ENCODE data around the gene SLC28A3.

The SLC28A3 gene

DNA sequence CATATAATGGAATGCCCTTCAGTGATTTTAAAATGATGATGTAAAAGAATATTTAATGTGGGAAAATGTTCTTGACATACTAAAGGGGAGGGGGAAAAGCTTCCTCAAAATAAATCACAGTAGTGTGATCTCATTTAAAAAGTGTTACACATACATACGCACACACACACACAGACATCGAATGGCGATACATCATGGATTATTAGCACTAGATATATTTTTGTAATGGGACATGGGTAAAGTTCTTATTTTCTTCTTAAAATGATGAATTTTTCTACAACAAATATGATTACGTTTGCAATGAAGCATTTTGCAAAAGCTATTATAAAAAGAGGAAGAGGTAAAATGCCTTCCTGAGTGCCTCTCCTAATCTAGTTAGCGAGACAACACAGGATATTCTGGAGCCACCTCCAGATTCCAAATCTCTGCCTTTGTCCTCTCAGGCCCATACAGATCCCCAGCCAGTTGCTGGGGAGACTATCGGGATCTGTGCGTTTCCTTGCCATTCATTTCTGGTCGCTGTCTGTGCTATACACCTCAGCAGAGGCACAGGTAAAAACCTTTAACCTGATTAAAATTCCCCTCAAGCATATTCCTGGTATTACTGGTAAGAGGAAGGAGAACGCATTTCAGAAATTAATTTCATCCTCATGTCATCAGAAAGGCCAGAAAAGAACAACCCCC lies 69.6 kb downstream of the SLC28A3 start:
- no peak for DNase-seq (ENCODE audit: low spot score)
- no peaks in the 10 kb centered on the region for H3K36me3 Mint-ChIP-seq (ENCODE audit: low read depth)
- H3K4me1 Mint-ChIP-seq (ENCODE audit: low read depth), result peaks cover 23% of the 10 kb centered on the region
- H3K4me3 Mint-ChIP-seq, result peak overlapping the region; percentile 83
- H3K27ac Mint-ChIP-seq, result no peak overlapping the region
- no peaks in the 10 kb centered on the region for H3K9me3 Mint-ChIP-seq
- peaks cover 15% of the 10 kb centered on the region for H3K27me3 Mint-ChIP-seq (ENCODE audit: low read depth)

DNA sequence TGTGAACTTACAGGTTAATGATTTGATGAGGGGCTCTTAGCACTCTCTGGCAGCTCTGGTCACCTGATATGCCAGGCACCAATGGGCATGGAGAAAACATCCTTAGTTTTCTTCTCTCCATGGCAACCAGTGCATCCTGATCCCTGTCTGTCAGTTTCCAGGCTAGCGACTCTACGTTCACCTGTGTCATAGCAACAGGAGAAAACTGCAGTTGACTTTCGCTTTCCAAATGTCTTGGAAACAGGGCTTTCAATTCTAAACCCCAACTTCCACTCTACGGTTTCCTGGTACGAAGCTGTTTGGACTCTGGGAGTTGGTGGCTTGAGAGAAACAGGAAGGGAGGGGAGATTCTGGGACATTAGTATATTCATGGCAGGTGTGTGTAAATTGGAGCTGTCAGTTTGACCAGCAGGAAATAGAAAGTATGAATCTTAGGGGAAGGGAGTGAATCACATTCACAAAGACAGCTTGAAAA lies 74.4 kb downstream of the SLC28A3 start:
- Mint-ChIP-seq H3K27me3 (ENCODE audit: low read depth) (no peaks in the 10 kb centered on the region), H3K36me3 (ENCODE audit: low read depth) (no peaks in the 10 kb centered on the region), H3K4me3 (peak overlapping the region; percentile 73), H3K9me3 (no peaks in the 10 kb centered on the region), H3K27ac (peak overlapping the region; percentile 52), H3K4me1 (ENCODE audit: low read depth) (peaks cover 20% of the 10 kb centered on the region)
- DNase-seq (ENCODE audit: low spot score), result peak; percentile 9

GRCh38 chr9:84264307-84265029 lies 76.1 kb downstream of the SLC28A3 start:
- Mint-ChIP-seq H3K9me3 (no peaks in the 10 kb centered on the region), H3K27ac (no peak overlapping the region), H3K27me3 (ENCODE audit: low read depth) (peaks cover 5% of the 10 kb centered on the region), H3K4me3 (no peak overlapping the region), H3K4me1 (ENCODE audit: low read depth) (peaks cover 18% of the 10 kb centered on the region), H3K36me3 (ENCODE audit: low read depth) (no peaks in the 10 kb centered on the region)
- no peak for DNase-seq (ENCODE audit: low spot score)

DNA sequence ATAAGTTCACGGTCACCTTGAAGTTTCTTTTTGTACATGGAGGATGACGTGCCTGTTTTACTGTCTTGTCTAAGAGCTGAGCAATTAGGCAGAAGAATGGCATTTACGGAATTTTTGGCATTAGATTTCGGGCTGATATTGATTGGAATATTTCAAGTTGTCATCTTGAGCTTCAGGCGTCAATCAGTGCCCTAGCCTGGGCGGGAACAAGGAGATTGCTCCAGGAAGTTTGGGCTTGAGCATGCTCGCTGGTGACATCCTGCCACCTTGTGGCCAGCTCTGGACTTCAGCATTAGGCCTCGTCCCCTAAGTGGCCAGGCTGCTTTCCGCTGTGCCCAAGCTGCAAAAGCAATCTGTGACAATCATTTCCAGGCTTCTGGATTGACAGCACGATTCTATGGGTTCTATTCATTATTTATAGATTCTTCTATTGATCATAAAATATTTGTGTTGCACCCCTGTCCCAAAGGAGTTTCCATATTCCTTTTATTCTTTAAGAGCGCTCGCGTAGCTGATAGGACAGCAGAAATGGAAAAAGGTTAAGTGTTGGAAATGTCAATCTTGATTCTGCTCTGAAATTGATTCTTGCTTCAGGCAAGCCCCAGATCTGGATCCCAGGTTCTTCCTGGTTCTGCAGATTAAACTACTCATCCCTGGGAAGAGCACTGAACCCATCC lies 79.3 kb downstream of the SLC28A3 start:
- Mint-ChIP-seq H3K4me3 (no peak overlapping the region), H3K27me3 (ENCODE audit: low read depth) (peaks cover 11% of the 10 kb centered on the region), H3K4me1 (ENCODE audit: low read depth) (peaks cover 11% of the 10 kb centered on the region), H3K9me3 (no peaks in the 10 kb centered on the region), H3K36me3 (ENCODE audit: low read depth) (no peaks in the 10 kb centered on the region), H3K27ac (no peak overlapping the region)
- DNase-seq (ENCODE audit: low spot score), result peak; percentile 33

DNA sequence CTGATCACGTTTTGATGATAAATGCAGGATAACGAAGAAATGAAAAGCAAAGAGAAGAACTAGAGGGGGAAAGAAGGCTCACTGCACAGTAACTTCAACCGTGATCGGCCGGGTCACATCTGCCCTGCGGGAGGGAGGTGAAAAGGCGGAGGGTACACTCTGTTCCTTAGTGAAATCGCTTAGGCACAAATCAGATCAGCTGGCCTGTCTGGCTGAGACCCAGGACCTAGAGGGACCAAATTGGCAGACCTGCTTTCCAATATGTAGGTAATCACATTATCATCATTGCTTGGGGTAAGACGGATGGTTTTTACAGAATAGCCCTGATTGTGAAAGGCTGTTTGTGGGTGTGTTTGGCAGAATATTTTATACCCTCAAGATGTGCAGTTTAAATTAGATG lies 82.2 kb downstream of the SLC28A3 start:
- DNase-seq (ENCODE audit: low spot score), result no peak
- peaks cover 16% of the 10 kb centered on the region for H3K27me3 Mint-ChIP-seq (ENCODE audit: low read depth)
- H3K9me3 Mint-ChIP-seq, result no peaks in the 10 kb centered on the region
- no peak overlapping the region for H3K27ac Mint-ChIP-seq
- H3K36me3 Mint-ChIP-seq (ENCODE audit: low read depth), result no peaks in the 10 kb centered on the region
- H3K4me3 Mint-ChIP-seq, result no peak overlapping the region
- peaks cover 3% of the 10 kb centered on the region for H3K4me1 Mint-ChIP-seq (ENCODE audit: low read depth)

DNA sequence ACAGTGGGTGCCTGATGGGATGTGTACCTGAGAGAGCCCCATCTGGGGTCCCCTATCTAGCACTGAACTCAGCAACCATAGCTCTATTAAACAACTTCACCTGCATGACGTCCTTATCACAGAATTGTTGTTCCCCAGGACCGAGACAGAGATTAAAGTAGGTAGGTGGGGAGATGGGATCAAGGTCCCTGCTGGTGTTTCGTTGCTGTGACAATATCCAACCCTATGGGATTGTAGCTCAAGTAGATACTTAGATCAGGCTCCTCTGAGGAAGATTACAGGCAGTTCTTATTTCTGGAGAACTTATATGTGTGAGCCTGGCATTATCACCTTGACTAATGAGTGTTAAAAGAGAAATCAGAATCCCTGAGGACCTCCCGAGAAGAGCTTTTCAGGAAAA lies 84.9 kb downstream of the SLC28A3 start:
- H3K9me3 Mint-ChIP-seq, result no peaks in the 10 kb centered on the region
- no peak overlapping the region for H3K27ac Mint-ChIP-seq
- H3K27me3 Mint-ChIP-seq (ENCODE audit: low read depth), result peaks cover 19% of the 10 kb centered on the region
- H3K36me3 Mint-ChIP-seq (ENCODE audit: low read depth), result no peaks in the 10 kb centered on the region
- DNase-seq (ENCODE audit: low spot score), result no peak
- no peak overlapping the region for H3K4me3 Mint-ChIP-seq
- H3K4me1 Mint-ChIP-seq (ENCODE audit: low read depth), result no peaks in the 10 kb centered on the region

- no peak for DNase-seq (ENCODE audit: low spot score)
- Mint-ChIP-seq H3K9me3 (no peaks in the 10 kb centered on the region), H3K4me3 (no peak overlapping the region), H3K27ac (no peak overlapping the region), H3K36me3 (ENCODE audit: low read depth) (no peaks in the 10 kb centered on the region), H3K4me1 (ENCODE audit: low read depth) (no peaks in the 10 kb centered on the region), H3K27me3 (ENCODE audit: low read depth) (peaks cover 19% of the 10 kb centered on the region)
Measured at GRCh38 chr9:84254972-84255371, 85.6 kb downstream of the SLC28A3 start.

GRCh38 chr9:84251921-84252320 lies 88.6 kb downstream of the SLC28A3 start:
- peaks cover 11% of the 10 kb centered on the region for H3K27me3 Mint-ChIP-seq (ENCODE audit: low read depth)
- no peaks in the 10 kb centered on the region for H3K4me1 Mint-ChIP-seq (ENCODE audit: low read depth)
- H3K36me3 Mint-ChIP-seq (ENCODE audit: low read depth), result no peaks in the 10 kb centered on the region
- no peak overlapping the region for H3K27ac Mint-ChIP-seq
- no peak overlapping the region for H3K4me3 Mint-ChIP-seq
- no peaks in the 10 kb centered on the region for H3K9me3 Mint-ChIP-seq
- DNase-seq (ENCODE audit: low spot score), result no peak

DNA sequence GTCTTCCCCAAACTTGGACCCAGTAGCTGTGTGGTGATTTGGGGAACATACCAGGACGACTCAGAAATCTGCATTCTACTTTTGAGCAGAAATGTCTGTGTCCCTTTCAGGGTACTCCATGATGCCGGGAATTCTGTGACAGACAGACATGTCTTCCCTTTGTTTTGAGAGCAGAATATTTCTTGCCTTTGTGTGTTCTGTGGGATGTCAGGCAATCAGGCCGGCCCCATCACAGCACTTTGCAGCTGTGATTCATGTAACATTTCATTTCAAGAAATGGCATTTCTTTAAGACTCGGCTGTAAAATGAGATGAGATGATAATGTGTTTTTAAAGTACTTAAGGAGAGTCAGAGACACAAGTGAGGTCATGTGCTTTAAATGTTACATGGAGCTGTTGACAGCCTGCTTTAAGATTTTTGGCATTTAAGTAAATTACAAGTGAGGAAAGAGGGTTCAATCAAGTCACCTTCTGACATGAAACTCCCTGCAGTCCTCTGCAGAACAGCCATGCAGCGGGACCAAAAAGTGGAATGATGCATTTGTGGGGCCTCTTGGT lies 98.7 kb downstream of the SLC28A3 start:
- Mint-ChIP-seq H3K36me3 (ENCODE audit: low read depth) (no peaks in the 10 kb centered on the region), H3K27ac (no peak overlapping the region), H3K9me3 (peaks cover 11% of the 10 kb centered on the region), H3K27me3 (ENCODE audit: low read depth) (peaks cover 12% of the 10 kb centered on the region), H3K4me3 (no peak overlapping the region), H3K4me1 (ENCODE audit: low read depth) (no peaks in the 10 kb centered on the region)
- no peak for DNase-seq (ENCODE audit: low spot score)

DNA sequence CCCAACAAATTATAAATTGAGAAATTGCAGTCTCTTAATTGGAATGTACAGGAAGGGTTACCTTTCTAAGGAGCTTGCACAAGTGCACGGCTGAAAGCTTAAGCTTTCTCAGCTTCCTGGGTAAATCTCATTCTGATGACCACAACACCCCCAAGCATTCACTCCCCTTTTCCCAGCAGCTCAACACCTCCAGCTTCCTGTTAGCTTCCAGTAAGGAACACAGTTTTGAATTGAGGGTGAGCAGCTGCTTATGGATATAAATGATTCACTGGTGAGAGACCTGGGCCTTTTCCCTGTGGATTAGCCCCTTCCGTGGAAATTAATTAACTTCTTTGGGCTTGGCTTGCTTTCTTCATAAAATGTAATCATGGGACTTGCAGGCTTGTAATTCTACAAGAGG lies 101.2 kb downstream of the SLC28A3 start:
- H3K4me1 Mint-ChIP-seq (ENCODE audit: low read depth), result no peaks in the 10 kb centered on the region
- DNase-seq (ENCODE audit: low spot score), result no peak
- no peaks in the 10 kb centered on the region for H3K36me3 Mint-ChIP-seq (ENCODE audit: low read depth)
- H3K27me3 Mint-ChIP-seq (ENCODE audit: low read depth), result peaks cover 8% of the 10 kb centered on the region
- H3K4me3 Mint-ChIP-seq, result no peak overlapping the region
- no peak overlapping the region for H3K27ac Mint-ChIP-seq
- H3K9me3 Mint-ChIP-seq, result peaks cover 11% of the 10 kb centered on the region

DNA sequence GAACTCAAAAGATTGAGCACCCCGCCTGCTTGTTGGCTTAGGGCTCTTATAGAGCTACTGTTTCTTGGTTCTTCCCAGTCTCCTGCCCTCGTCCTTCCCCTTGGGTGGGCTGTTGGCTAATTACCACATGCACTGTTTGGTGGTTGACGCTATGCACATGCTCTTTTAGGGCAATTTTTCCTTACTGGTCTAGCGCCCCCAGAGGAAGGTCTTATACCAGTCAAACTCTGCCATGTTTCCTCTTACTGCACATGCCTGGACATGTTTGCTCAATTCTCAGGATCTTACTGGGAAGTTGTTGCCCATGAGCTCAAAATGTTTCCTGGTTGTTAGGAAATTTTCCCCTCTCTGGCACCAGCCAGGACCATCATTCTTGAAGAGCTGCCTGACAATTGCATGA lies 101.9 kb downstream of the SLC28A3 start:
- Mint-ChIP-seq H3K27me3 (ENCODE audit: low read depth) (peaks cover 3% of the 10 kb centered on the region), H3K27ac (no peak overlapping the region), H3K4me3 (no peak overlapping the region), H3K4me1 (ENCODE audit: low read depth) (no peaks in the 10 kb centered on the region), H3K9me3 (peaks cover 11% of the 10 kb centered on the region), H3K36me3 (ENCODE audit: low read depth) (no peaks in the 10 kb centered on the region)
- DNase-seq (ENCODE audit: low spot score), result no peak

- no peaks in the 10 kb centered on the region for H3K36me3 Mint-ChIP-seq (ENCODE audit: low read depth)
Measured at GRCh38 chr9:84235511-84235910, 105.0 kb downstream of the SLC28A3 start.

GRCh38 chr9:84230355-84231145 lies 110.0 kb downstream of the SLC28A3 start:
- no peaks in the 10 kb centered on the region for H3K36me3 Mint-ChIP-seq (ENCODE audit: low read depth)
- DNase-seq (ENCODE audit: low spot score), result no peak
- no peaks in the 10 kb centered on the region for H3K4me1 Mint-ChIP-seq (ENCODE audit: low read depth)
- no peaks in the 10 kb centered on the region for H3K9me3 Mint-ChIP-seq
- H3K27me3 Mint-ChIP-seq (ENCODE audit: low read depth), result peaks cover 14% of the 10 kb centered on the region
- H3K27ac Mint-ChIP-seq, result no peak overlapping the region
- H3K4me3 Mint-ChIP-seq, result no peak overlapping the region

More at GRCh38 chr9:84235511-84235910, 105.0 kb downstream of the SLC28A3 start:
- Mint-ChIP-seq H3K4me3 (no peak overlapping the region), H3K4me1 (ENCODE audit: low read depth) (no peaks in the 10 kb centered on the region), H3K27me3 (ENCODE audit: low read depth) (peaks cover 10% of the 10 kb centered on the region), H3K27ac (no peak overlapping the region), H3K9me3 (peaks cover 11% of the 10 kb centered on the region)
- DNase-seq (ENCODE audit: low spot score), result no peak
